T-cell (primary cell): ENCODE data around the gene DTL. TPM values are rescaled to one million over a fixed set of nuclear protein-coding genes. Genes with fewer than 3 reads are reported as not detected.

Experiments
- ATAC-seq, 4 experiments: fragments of 200-7000 bp in 3 of 4; fragments of 150-1000 bp in 1 of 4; cut with Tn5 transposase; replicated peaks in 1 of 4; 1 replicate in 3 of 4; 2 replicates in 1 of 4; pipeline ENCODE4 v1.10.0; 2021; ENCODE audit warnings: moderate library complexity in 3 of 4, mild to moderate bottlenecking in 2 of 4, moderate number of reproducible peaks in 1 of 4
- CTCF ChIA-PET, 2 donors: fragments of 300-600 bp; sonication (Branson Sonifier 250); formaldehyde crosslinking; loops; one replicate each; lab custom pipeline; 2022; ENCODE audit warnings: antibody characterized with exemption in 2 of 2; lab: Charles Lee
- POLR2A ChIA-PET, 2 donors: fragments of 300-600 bp; sonication (Branson Sonifier 250); formaldehyde crosslinking; loops; one replicate each; lab custom pipeline; 2022; ENCODE audit warnings: antibody characterized with exemption in 2 of 2; lab: Charles Lee
- DNase-seq, 35 experiments: peaks; one replicate each; pipeline versions ENCODE4 v3.0.0 to v3.0.0-alpha.2; 2013 to 2023
- H3K27ac ChIP-seq: one replicate; pipeline ENCODE4 v1.5.1; 2013; ENCODE audit warnings: low read length
- H3K27me3 ChIP-seq, 2 experiments: replicated peaks in 1 of 2; 1 replicate in 1 of 2; 2 replicates in 1 of 2; pipeline versions ENCODE4 v1.6.1 to v1.7.0; 2013; ENCODE audit warnings: low read length in 1 of 2, mixed read lengths in 1 of 2; ENCODE audit not compliant: control insufficient read depth in 2 of 2, insufficient read depth in 2 of 2; ENCODE audit errors: extremely low read depth in 1 of 2
- H3K36me3 ChIP-seq, 2 donors: 1 replicate in 1 of 2; 2 replicates in 1 of 2; pipeline versions ENCODE4 v1.6.1 to v1.7.0; 2013; ENCODE audit warnings: low read length in 1 of 2; ENCODE audit not compliant: control insufficient read depth in 2 of 2, insufficient read depth in 1 of 2; ENCODE audit errors: extremely low read depth in 1 of 2
- H3K4me1 ChIP-seq, 2 experiments: 1 replicate in 1 of 2; 2 replicates in 1 of 2; pipeline versions ENCODE4 v1.6.1 to v1.7.0; 2013; ENCODE audit warnings: low read length in 2 of 2, mixed read lengths in 1 of 2; ENCODE audit not compliant: insufficient read depth in 2 of 2, control insufficient read depth in 1 of 2; ENCODE audit errors: extremely low read depth in 1 of 2
- H3K4me3 ChIP-seq, 2 donors: 1 replicate in 1 of 2; 2 replicates in 1 of 2; pipeline versions ENCODE4 v1.5.1 to v1.7.0; 2013; ENCODE audit warnings: mild to moderate bottlenecking in 2 of 2, low read length in 1 of 2, moderate library complexity in 1 of 2; ENCODE audit not compliant: control insufficient read depth in 1 of 2; ENCODE audit errors: extremely low read depth in 1 of 2
- H3K9me3 ChIP-seq: 2 replicates; pipeline ENCODE4 v1.7.0; 2013
- H3K27ac Mint-ChIP-seq, 2 donors: one replicate each; pipeline ENCODE4 v1.8.0; 2020 to 2021; ENCODE audit warnings: mild to moderate bottlenecking in 2 of 2, mixed read lengths in 2 of 2
- H3K27me3 Mint-ChIP-seq, 2 donors: one replicate each; pipeline ENCODE4 v1.8.0; 2021 to 2022; ENCODE audit warnings: mixed read lengths in 2 of 2
- H3K36me3 Mint-ChIP-seq: one replicate; pipeline ENCODE4 v1.8.0; 2021; ENCODE audit warnings: mixed read lengths
- H3K4me1 Mint-ChIP-seq, 3 donors: one replicate each; pipeline ENCODE4 v1.8.0; 2020 to 2022; ENCODE audit warnings: mixed read lengths in 3 of 3, mild to moderate bottlenecking in 1 of 3
- H3K4me3 Mint-ChIP-seq, 3 donors: one replicate each; pipeline ENCODE4 v1.8.0; 2020 to 2022; ENCODE audit warnings: mild to moderate bottlenecking in 3 of 3, mixed read lengths in 3 of 3, moderate library complexity in 3 of 3
- H3K9me3 Mint-ChIP-seq, 3 donors: one replicate each; pipeline ENCODE4 v1.8.0; 2020 to 2022; ENCODE audit warnings: mixed read lengths in 3 of 3
- WGBS: methylation state at CpG from one replicate; pipeline ENCODE4 v1.1.5; 2013; ENCODE audit warnings: missing lambda C conversion rate; ENCODE audit not compliant: insufficient coverage; 5-methylcytosine and 5-hydroxymethylcytosine counted together
- total RNA-seq, 35 experiments: library from RNA in 6 of 35; stranded (reverse) in 6 of 35; fragments of 120-200 nt in 1 of 35; gene quantifications; one replicate each; pipeline versions ENCODE4 v1.2.1 to v1.2.4 and lab custom pipeline; 2013 to 2026

Gene DTL
- total RNA-seq, 5 donors from 2014 or later (not counting 1 experiment from before 2014, with no cell fraction given) = 0.44 to 1.9 (median 1.2) TPM

GRCh38 chr1:212091438-212092121 is 56.0 kb downstream of the DTL start:
- ChIA-PET POLR2A (no interaction called here), CTCF (no interaction called here)
- peaks cover 5 to 20% (median 12%) of the 10 kb centered on the region in 3 donors for H3K9me3 Mint-ChIP-seq
- H3K27ac Mint-ChIP-seq = no peak overlapping the region
- no peak for ATAC-seq
- Histone ChIP-seq H3K4me1 (peaks cover 3 to 19% of the 10 kb centered on the region in 2 experiments), H3K9me3 (no peaks in the 10 kb centered on the region), H3K36me3 (no peaks in the 10 kb centered on the region), H3K4me3 (no peak overlapping the region), H3K27me3 (no peaks in the 10 kb centered on the region), H3K27ac (no peak overlapping the region)
- no peak overlapping the region for H3K4me3 Mint-ChIP-seq
- DNase-seq = no peak
- H3K36me3 Mint-ChIP-seq = peaks cover 10% of the 10 kb centered on the region
- no peaks in the 10 kb centered on the region for H3K27me3 Mint-ChIP-seq
- WGBS = no CpG with 5 or more reads among the region's 6 CpGs
- H3K4me1 Mint-ChIP-seq = peaks cover 8 to 21% (median 16%) of the 10 kb centered on the region in 3 donors

GRCh38 chr1:212097360-212097759 is 61.8 kb downstream of the DTL start:
- H3K27ac Mint-ChIP-seq = no peak overlapping the region
- peaks cover 13 to 29% (median 16%) of the 10 kb centered on the region in 3 donors for H3K9me3 Mint-ChIP-seq
- no peak for ATAC-seq
- no peaks in the 10 kb centered on the region for H3K27me3 ChIP-seq
- CTCF ChIA-PET = interaction anchor here (0.7 to 1.6 kb wide), 4 partner anchors 11 to 358 kb away, joined by 3 to 5 read pairs (median 4); partner anchors contain the start of genes DTL (in 1 of the 2) and INTS7 (in 1 of the 2)
- H3K27ac ChIP-seq = no peak overlapping the region
- no peaks in the 10 kb centered on the region for H3K4me1 ChIP-seq
- no CpG with 5 or more reads among the region's 2 CpGs for WGBS
- peaks cover 26% of the 10 kb centered on the region for H3K36me3 Mint-ChIP-seq
- H3K4me3 ChIP-seq = no peak overlapping the region
- H3K36me3 ChIP-seq = no peaks in the 10 kb centered on the region
- DNase-seq = no peak
- no peak overlapping the region for H3K4me3 Mint-ChIP-seq
- peaks cover 0 to 5% (median 0%) of the 10 kb centered on the region in 3 donors for H3K4me1 Mint-ChIP-seq
- no peaks in the 10 kb centered on the region for H3K9me3 ChIP-seq
- no peaks in the 10 kb centered on the region for H3K27me3 Mint-ChIP-seq
- POLR2A ChIA-PET = interaction anchor here (0.7 to 0.8 kb wide), 2 partner anchors 9 to 186 kb away, joined by 3 to 12 read pairs; no protein-coding TSS in a partner anchor

- DNase-seq (no peak), ATAC-seq (no peak)
- Histone ChIP-seq H3K27ac (no peak overlapping the region), H3K36me3 (no peaks in the 10 kb centered on the region), H3K4me1 (no peaks in the 10 kb centered on the region), H3K9me3 (no peaks in the 10 kb centered on the region), H3K4me3 (no peak overlapping the region), H3K27me3 (no peaks in the 10 kb centered on the region)
- ChIA-PET CTCF (no interaction called here), POLR2A (no interaction called here)
- peaks cover 0 to 5% (median 0%) of the 10 kb centered on the region in 3 donors for H3K4me1 Mint-ChIP-seq
- peaks cover 26% of the 10 kb centered on the region for H3K36me3 Mint-ChIP-seq
- no peak overlapping the region for H3K27ac Mint-ChIP-seq
- WGBS = 97% methylated on average over 5 of the region's 9 CpGs
- peaks cover 13 to 24% (median 16%) of the 10 kb centered on the region in 3 donors for H3K9me3 Mint-ChIP-seq
- H3K27me3 Mint-ChIP-seq = no peaks in the 10 kb centered on the region
- H3K4me3 Mint-ChIP-seq = no peak overlapping the region
Measured at GRCh38 chr1:212098310-212098709, 62.8 kb downstream of the DTL start.

GRCh38 chr1:212098771-212099170 is 63.2 kb downstream of the DTL start:
- WGBS = 98% methylated on average over 3 of the region's 3 CpGs
- H3K9me3 Mint-ChIP-seq = peaks cover 13 to 21% (median 16%) of the 10 kb centered on the region in 3 donors
- no peak overlapping the region for H3K4me3 ChIP-seq
- H3K9me3 ChIP-seq = no peaks in the 10 kb centered on the region
- H3K36me3 ChIP-seq = no peaks in the 10 kb centered on the region
- ChIA-PET POLR2A (no interaction called here), CTCF (no interaction called here)
- H3K27me3 ChIP-seq = no peaks in the 10 kb centered on the region
- ATAC-seq (no peak), DNase-seq (no peak)
- H3K4me3 Mint-ChIP-seq = no peak overlapping the region
- peaks cover 0 to 5% (median 0%) of the 10 kb centered on the region in 3 donors for H3K4me1 Mint-ChIP-seq
- no peaks in the 10 kb centered on the region for H3K4me1 ChIP-seq
- H3K27ac Mint-ChIP-seq = no peak overlapping the region
- H3K27me3 Mint-ChIP-seq = no peaks in the 10 kb centered on the region
- H3K36me3 Mint-ChIP-seq = peaks cover 26% of the 10 kb centered on the region
- no peak overlapping the region for H3K27ac ChIP-seq

- POLR2A ChIA-PET = interaction anchor here in 1 of 2 donors (0.5 kb wide), 1 partner anchor 1088 kb away, joined by 5 read pairs; no protein-coding TSS in a partner anchor
- H3K9me3 ChIP-seq = no peaks in the 10 kb centered on the region
Measured at GRCh38 chr1:212101251-212101650, 65.7 kb downstream of the DTL start.

GRCh38 chr1:212101735-212102134 is 66.2 kb downstream of the DTL start:
- Histone ChIP-seq H3K4me1 (peaks cover 0 to 3% of the 10 kb centered on the region in 2 experiments), H3K27me3 (no peaks in the 10 kb centered on the region), H3K9me3 (no peaks in the 10 kb centered on the region), H3K27ac (no peak overlapping the region), H3K36me3 (no peaks in the 10 kb centered on the region), H3K4me3 (no peak overlapping the region)
- Mint-ChIP-seq H3K36me3 (peaks cover 15% of the 10 kb centered on the region), H3K4me3 (no peak overlapping the region), H3K4me1 (no peaks in the 10 kb centered on the region), H3K9me3 (peaks cover 5 to 12% (median 10%) of the 10 kb centered on the region in 3 donors), H3K27me3 (no peaks in the 10 kb centered on the region), H3K27ac (no peak overlapping the region)
- CTCF ChIA-PET = interaction anchor here in 1 of 2 donors (0.6 to 1.6 kb wide), 2 partner anchors 13 to 44 kb away, joined by 4 read pairs; no protein-coding TSS in a partner anchor
- ATAC-seq (no peak), DNase-seq (no peak)
- POLR2A ChIA-PET = interaction anchor here in 1 of 2 donors (0.5 kb wide), 2 partner anchors 953 to 1087 kb away, joined by 5 to 6 read pairs; no protein-coding TSS in a partner anchor
- no CpG with 5 or more reads among the region's 2 CpGs for WGBS

More at GRCh38 chr1:212101251-212101650, 65.7 kb downstream of the DTL start:
- Mint-ChIP-seq H3K36me3 (peaks cover 19% of the 10 kb centered on the region), H3K27me3 (no peaks in the 10 kb centered on the region), H3K4me3 (no peak overlapping the region), H3K27ac (no peak overlapping the region), H3K9me3 (peaks cover 6 to 16% (median 14%) of the 10 kb centered on the region in 3 donors), H3K4me1 (peaks cover 0 to 2% (median 0%) of the 10 kb centered on the region in 3 donors)
- DNase-seq = no peak
- H3K4me1 ChIP-seq = no peaks in the 10 kb centered on the region
- H3K27ac ChIP-seq = no peak overlapping the region
- H3K4me3 ChIP-seq = no peak overlapping the region
- ATAC-seq = no peak
- no peaks in the 10 kb centered on the region for H3K36me3 ChIP-seq
- no peaks in the 10 kb centered on the region for H3K27me3 ChIP-seq
- CTCF ChIA-PET = interaction anchor here in 1 of 2 donors (1.6 kb wide), 1 partner anchor 12 kb away, joined by 4 read pairs; no protein-coding TSS in a partner anchor
